ENCODE results near the gene HBA1.
"Not testable (repeated sequence)": the region's sequence is repeated elsewhere in the genome, so short reads cannot be mapped to it uniquely, and the experiment has no call there.

Gene HBA1

GRCh38 chr16:160242-160641 is 16.2 kb upstream of the HBA1 start:
- DNase-seq (ENCODE audit: low read depth) = not testable (repeated sequence)

GRCh38 chr16:160691-161190 is 15.7 kb upstream of the HBA1 start:
- DNase-seq (ENCODE audit: low read depth) = no peak

GRCh38 chr16:162271-162991 is 14.0 kb upstream of the HBA1 start:
- DNase-seq (ENCODE audit: low read depth) = no peak

GRCh38 chr16:163139-163538 is 13.3 kb upstream of the HBA1 start:
- DNase-seq (ENCODE audit: low read depth) = not testable (repeated sequence)

- DNase-seq (ENCODE audit: low read depth) = not testable (repeated sequence)
These were observed 12.8 kb upstream of the HBA1 start for GRCh38 chr16:163696-164095.

- not testable (repeated sequence) for DNase-seq (ENCODE audit: low read depth)
These were observed 12.2 kb upstream of the HBA1 start for GRCh38 chr16:164134-164823.

GRCh38 chr16:164827-165538 is 11.5 kb upstream of the HBA1 start:
- no peak for DNase-seq (ENCODE audit: low read depth)

GRCh38 chr16:165539-166374 is 10.7 kb upstream of the HBA1 start, which contains the start of gene HBM:
Gene HBM (plus strand): TSS chr16:165978. CDS start chr16:165998, 20 bp downstream.
- no peak for DNase-seq (ENCODE audit: low read depth)

GRCh38 chr16:166375-167121 is 9.9 kb upstream of the HBA1 start:
- no peak for DNase-seq (ENCODE audit: low read depth)

- no peak for DNase-seq (ENCODE audit: low read depth)
These were observed 9.3 kb upstream of the HBA1 start for GRCh38 chr16:167122-167690.

- DNase-seq (ENCODE audit: low read depth) = no peak
These were observed 8.1 kb upstream of the HBA1 start for GRCh38 chr16:168424-168823.

GRCh38 chr16:169014-169413 is 7.5 kb upstream of the HBA1 start:
- DNase-seq (ENCODE audit: low read depth) = no peak

GRCh38 chr16:170088-170507 is 6.4 kb upstream of the HBA1 start:
- DNase-seq (ENCODE audit: low read depth) = not testable (repeated sequence)

GRCh38 chr16:170788-171187 is 5.7 kb upstream of the HBA1 start:
- no peak for DNase-seq (ENCODE audit: low read depth)

GRCh38 chr16:172374-172941 is 4.0 kb upstream of the HBA1 start, which contains the start of gene HBA2:
Gene HBA2 (plus strand): TSS chr16:172876. CDS start chr16:172913, 37 bp downstream.
- DNase-seq (ENCODE audit: low read depth) = not testable (repeated sequence)

- not testable (repeated sequence) for DNase-seq (ENCODE audit: low read depth)
These were observed 3.1 kb upstream of the HBA1 start for GRCh38 chr16:173211-173854.

GRCh38 chr16:173928-174769 is 2.3 kb upstream of the HBA1 start:
- DNase-seq (ENCODE audit: low read depth) = not testable (repeated sequence)
